Measurements from ENCODE around the gene TBC1D1. TPM values are rescaled to one million over a fixed set of nuclear protein-coding genes. Genes with fewer than 3 reads are reported as not detected.

Gene TBC1D1
- total RNA-seq, 1 donor from 2014 or later: 96.0 TPM

DNA sequence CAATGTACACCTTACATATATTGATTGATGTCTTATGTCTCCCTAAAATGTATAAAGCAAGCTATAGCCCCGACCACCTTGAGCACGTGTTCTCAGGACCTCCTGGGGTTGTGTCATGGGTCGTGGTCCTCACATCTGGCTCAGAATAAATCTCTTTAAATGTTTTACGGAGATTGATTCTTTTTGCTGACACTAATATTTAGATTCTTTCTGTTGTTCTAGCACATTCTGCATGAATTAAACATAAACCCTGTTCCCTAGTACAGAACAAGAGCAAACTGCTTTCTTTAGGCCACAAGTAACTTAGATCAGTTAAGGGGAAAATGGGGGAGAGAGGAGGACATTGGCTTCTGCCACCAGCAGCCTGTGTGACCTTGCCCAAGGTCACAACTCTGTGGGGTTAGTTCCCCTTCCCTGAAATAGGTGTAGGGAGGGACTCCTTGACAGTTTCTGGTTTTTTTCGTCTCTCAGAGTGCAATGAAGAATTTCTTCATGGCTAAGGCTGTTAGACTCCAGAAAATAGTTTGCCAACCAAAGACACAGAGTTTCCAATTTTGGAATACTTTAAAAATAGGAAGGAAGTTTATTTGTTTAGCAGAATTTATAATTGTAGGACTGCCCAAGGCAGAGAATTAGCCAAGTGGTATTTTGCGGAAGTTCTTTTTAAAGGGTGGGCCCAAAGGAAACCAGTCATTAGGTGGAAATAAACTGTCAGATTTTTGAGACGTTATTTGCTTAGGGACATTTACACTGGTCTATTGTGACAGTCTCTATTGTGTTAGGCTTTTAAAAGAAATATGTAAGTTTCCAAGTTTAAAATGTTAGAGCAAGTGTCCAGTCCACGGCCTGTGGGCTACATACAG is 98.7 kb downstream of the TBC1D1 start:
- Histone ChIP-seq H3K27ac (peak overlapping the region; percentile 55), H3K27me3 (no peaks in the 10 kb centered on the region), H3K9me3 (no peaks in the 10 kb centered on the region), H3K36me3 (no peaks in the 10 kb centered on the region), H3K4me3 (no peak overlapping the region), H3K4me1 (peaks cover 38% of the 10 kb centered on the region)
- intact Hi-C loops (cut with DNase I): no loop called here
- no peak for TF ChIP-seq POLR2A (IDR thresholded peaks at IDR 0.05)
- TF ChIP-seq POLR2AphosphoS5 (IDR thresholded peaks at IDR 0.05; ENCODE audit: insufficient read depth in 1 of 2, low read depth in 1 of 2): peak in 1 of 2 donors; percentile 73
- no peak for DNase-seq (ENCODE audit: extremely low spot score in 2 of 2)

DNA sequence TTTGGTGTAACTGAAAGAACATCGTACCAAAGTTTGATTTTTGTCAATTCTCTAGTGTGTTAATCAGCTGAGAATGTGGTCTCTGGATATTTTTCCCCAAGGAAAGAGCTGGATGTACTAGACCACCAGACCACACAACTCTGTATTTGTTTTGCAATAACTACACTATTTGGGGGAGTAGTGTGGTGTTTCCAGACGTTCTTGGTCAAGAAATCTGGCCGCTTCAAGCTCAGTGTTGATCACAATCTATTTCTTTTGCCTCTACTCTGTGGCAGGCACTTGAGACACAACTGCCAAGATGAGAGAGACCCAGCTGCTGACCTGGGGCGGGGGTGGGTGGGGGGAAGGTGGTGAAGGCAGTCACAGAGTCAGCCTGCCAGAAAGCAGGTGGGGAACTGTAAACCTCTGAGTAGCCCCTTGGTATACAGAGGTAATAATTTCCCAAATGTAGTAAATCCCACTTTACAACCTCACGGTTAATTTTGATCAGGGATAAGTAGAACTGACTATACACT is 99.9 kb downstream of the TBC1D1 start:
- Histone ChIP-seq H3K27ac (peak overlapping the region; percentile 55), H3K4me1 (peaks cover 48% of the 10 kb centered on the region)

DNA sequence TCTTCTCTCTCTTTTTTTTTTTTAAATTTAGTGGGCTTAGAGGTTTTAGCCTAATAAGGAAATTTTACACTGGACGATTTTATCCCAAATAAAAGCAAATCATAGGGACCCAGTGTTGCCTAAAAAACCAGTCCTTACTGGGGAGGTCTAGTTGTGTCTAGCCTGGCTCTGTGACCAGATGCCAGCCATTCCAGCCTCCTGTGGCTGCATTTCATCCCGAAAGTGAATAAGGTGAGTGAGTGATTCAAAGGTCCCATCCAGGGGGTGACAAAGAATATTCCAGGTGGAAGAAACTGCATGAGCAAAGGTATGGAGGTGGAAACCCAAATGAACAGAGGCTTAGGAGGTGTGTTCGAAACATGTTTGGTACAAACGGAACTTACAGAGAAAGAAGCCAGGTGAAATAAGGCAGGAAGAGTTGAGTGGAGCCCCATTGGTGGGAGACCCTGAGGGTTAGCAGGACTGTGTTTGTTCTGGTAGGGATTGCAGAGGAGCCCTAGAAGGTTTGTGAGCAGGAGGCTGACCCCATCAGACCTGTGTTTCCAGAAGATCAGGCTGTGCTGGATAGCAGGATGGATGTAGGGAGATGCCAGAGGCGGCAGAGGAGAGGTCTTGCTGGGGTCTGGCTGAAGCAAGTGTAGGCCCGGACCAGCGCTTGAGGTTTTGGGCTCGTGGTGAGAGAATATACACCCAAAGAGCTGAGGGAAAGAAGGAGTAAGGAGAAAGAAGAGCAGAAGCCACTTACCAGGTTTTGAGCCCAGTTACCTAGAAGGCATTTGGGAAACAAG is 100.9 kb downstream of the TBC1D1 start:
- no peak overlapping the region for H3K4me3 ChIP-seq
- no peaks in the 10 kb centered on the region for H3K27me3 ChIP-seq
- intact Hi-C loops (cut with DNase I): no loop called here
- TF ChIP-seq POLR2A (IDR thresholded peaks at IDR 0.05) (no peak), POLR2AphosphoS5 (IDR thresholded peaks at IDR 0.05; ENCODE audit: insufficient read depth in 1 of 2, low read depth in 1 of 2) (no peak)
- TF ChIP-seq, protein P1, sequence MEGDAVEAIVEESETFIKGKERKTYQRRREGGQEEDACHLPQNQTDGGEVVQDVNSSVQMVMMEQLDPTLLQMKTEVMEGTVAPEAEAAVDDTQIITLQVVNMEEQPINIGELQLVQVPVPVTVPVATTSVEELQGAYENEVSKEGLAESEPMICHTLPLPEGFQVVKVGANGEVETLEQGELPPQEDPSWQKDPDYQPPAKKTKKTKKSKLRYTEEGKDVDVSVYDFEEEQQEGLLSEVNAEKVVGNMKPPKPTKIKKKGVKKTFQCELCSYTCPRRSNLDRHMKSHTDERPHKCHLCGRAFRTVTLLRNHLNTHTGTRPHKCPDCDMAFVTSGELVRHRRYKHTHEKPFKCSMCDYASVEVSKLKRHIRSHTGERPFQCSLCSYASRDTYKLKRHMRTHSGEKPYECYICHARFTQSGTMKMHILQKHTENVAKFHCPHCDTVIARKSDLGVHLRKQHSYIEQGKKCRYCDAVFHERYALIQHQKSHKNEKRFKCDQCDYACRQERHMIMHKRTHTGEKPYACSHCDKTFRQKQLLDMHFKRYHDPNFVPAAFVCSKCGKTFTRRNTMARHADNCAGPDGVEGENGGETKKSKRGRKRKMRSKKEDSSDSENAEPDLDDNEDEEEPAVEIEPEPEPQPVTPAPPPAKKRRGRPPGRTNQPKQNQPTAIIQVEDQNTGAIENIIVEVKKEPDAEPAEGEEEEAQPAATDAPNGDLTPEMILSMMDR (IDR thresholded peaks at IDR 0.05): no peak
- H3K9me3 ChIP-seq: no peaks in the 10 kb centered on the region
- peak overlapping the region; percentile 55 for H3K27ac ChIP-seq
- H3K36me3 ChIP-seq: no peaks in the 10 kb centered on the region
- no peak for DNase-seq (ENCODE audit: extremely low spot score in 2 of 2)
- H3K4me1 ChIP-seq: peaks cover 58% of the 10 kb centered on the region

More for the DNA sequence above, 99.9 kb downstream of the TBC1D1 start:
- Histone ChIP-seq H3K4me3 (no peak overlapping the region), H3K27me3 (no peaks in the 10 kb centered on the region), H3K9me3 (no peaks in the 10 kb centered on the region), H3K36me3 (no peaks in the 10 kb centered on the region)
- intact Hi-C loops (cut with DNase I): no loop called here
- no peak for DNase-seq (ENCODE audit: extremely low spot score in 2 of 2)
- TF ChIP-seq, protein P1 (IDR thresholded peaks at IDR 0.05): no peak
- TF ChIP-seq POLR2AphosphoS5 (IDR thresholded peaks at IDR 0.05; ENCODE audit: insufficient read depth in 1 of 2, low read depth in 1 of 2) (no peak), POLR2A (IDR thresholded peaks at IDR 0.05) (no peak)

DNA sequence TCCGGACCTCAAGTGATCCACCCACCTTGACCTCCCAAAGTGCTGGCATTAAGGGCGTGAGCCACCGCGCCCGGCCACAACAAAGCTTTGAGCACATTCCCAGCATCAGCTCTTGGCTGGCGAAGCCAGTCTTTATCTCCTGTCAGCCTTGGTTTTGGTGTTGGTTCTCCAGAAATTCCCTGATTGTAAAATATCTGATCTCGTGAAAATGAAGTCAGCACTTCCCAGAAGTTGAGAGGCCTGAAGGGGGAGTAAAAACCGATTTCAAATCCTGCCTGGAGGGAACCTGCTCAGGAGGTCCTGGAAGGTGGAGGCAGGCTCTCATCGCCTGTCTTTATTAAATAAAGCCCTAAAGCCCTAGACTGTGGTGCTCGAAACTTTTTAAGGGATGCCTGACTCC is 102.9 kb downstream of the TBC1D1 start:
- DNase-seq (ENCODE audit: extremely low spot score in 2 of 2): no peak
- Histone ChIP-seq H3K27ac (peak overlapping the region; percentile 15), H3K9me3 (no peaks in the 10 kb centered on the region), H3K27me3 (no peaks in the 10 kb centered on the region), H3K4me1 (peaks cover 52% of the 10 kb centered on the region), H3K4me3 (no peak overlapping the region), H3K36me3 (no peaks in the 10 kb centered on the region)
- TF ChIP-seq POLR2AphosphoS5 (IDR thresholded peaks at IDR 0.05; ENCODE audit: insufficient read depth in 1 of 2, low read depth in 1 of 2) (no peak), POLR2A (IDR thresholded peaks at IDR 0.05) (no peak)
- TF ChIP-seq, protein P1 (IDR thresholded peaks at IDR 0.05): no peak
- intact Hi-C loops (cut with DNase I): no loop called here

DNA sequence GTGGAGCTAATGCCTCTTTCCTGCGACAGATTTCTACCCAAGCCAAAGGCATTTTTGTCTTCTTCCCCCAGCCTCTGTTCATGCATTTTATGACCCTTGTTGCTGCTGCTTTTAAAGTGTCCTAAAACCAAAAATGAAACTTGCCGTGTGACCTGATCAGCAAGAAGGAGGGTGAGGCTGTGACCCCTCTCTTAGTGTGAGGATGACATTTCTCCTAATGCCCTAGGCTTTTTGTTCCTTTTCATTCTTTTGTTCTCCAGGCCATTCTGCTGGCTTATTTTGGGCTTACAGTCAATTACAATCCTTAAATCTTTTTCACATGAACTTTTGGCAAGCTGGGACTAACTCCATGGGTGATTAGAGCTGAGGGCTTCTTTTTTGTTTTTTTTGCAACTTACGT is 103.7 kb downstream of the TBC1D1 start:
- Histone ChIP-seq H3K4me3 (no peak overlapping the region), H3K4me1 (peaks cover 44% of the 10 kb centered on the region)

More for the DNA sequence above, 103.7 kb downstream of the TBC1D1 start:
- intact Hi-C loops (cut with DNase I): no loop called here
- H3K27ac ChIP-seq: peak overlapping the region; percentile 15
- no peaks in the 10 kb centered on the region for H3K9me3 ChIP-seq
- no peaks in the 10 kb centered on the region for H3K27me3 ChIP-seq
- no peaks in the 10 kb centered on the region for H3K36me3 ChIP-seq
- TF ChIP-seq, protein P1 (IDR thresholded peaks at IDR 0.05): no peak
- TF ChIP-seq POLR2A (IDR thresholded peaks at IDR 0.05) (no peak), POLR2AphosphoS5 (IDR thresholded peaks at IDR 0.05; ENCODE audit: insufficient read depth in 1 of 2, low read depth in 1 of 2) (no peak)
- no peak for DNase-seq (ENCODE audit: extremely low spot score in 2 of 2)

All from vagina (tissue), 2 donors.